ENCODE results near the gene CBX4. TPM values are rescaled to one million over a fixed set of nuclear protein-coding genes. Genes with fewer than 3 reads are reported as not detected.

CBX4 gene
- total and polyA plus RNA-seq, 2 of the 13 experiments (the other 11 are each of a cell fraction or from before 2014, with no cell fraction given), result 25.8 to 50.8 TPM

- TF ChIP-seq ZBTB20 (CRISPR knock-in tag; IDR thresholded peaks at IDR 0.05; ENCODE audit: borderline replicate concordance, low read depth) (peak; percentile 69), ATF3 (CRISPR knock-in tag; IDR thresholded peaks at IDR 0.05) (peak; percentile 46; the same call in 1 of the 2 replicates), ZFP91 (CRISPR knock-in tag; IDR thresholded peaks at IDR 0.05; ENCODE audit: borderline replicate concordance) (peak; percentile 88), ATF7-NPFF (CRISPR knock-in tag; IDR thresholded peaks at IDR 0.05; ENCODE audit: low read depth) (0 out of 2 replicates have a peak, but pooled peaks have one; percentile 69), ZNF572 (CRISPR knock-in tag; IDR thresholded peaks at IDR 0.05) (no peak), MYNN (CRISPR knock-in tag; IDR thresholded peaks at IDR 0.05; ENCODE audit: low read depth) (0 out of 2 replicates have a peak, but pooled peaks have one; percentile 74), ZNF784 (CRISPR knock-in tag; IDR thresholded peaks at IDR 0.05; ENCODE audit: borderline replicate concordance) (0 out of 2 replicates have a peak, but pooled peaks have one; percentile 50), ZNF317 (CRISPR knock-in tag; IDR thresholded peaks at IDR 0.05) (0 out of 2 replicates have a peak, but pooled peaks have one; percentile 14), SALL1 (CRISPR knock-in tag; IDR thresholded peaks at IDR 0.05) (peak; percentile 88), HOMEZ (CRISPR knock-in tag; IDR thresholded peaks at IDR 0.05; ENCODE audit: low read depth) (no peak), PBX3 (CRISPR knock-in tag; IDR thresholded peaks at IDR 0.05; ENCODE audit: borderline replicate concordance) (no peak), ZNF746 (CRISPR knock-in tag; IDR thresholded peaks at IDR 0.05) (peak; percentile 60; the same call in 1 of the 2 replicates), CBX5 (CRISPR knock-in tag; IDR thresholded peaks at IDR 0.05; ENCODE audit: borderline replicate concordance) (peak; percentile 90; the same call in 1 of the 2 replicates), ERF (CRISPR knock-in tag; IDR thresholded peaks at IDR 0.05) (peak; percentile 82), ZMYM3 (CRISPR knock-in tag; IDR thresholded peaks at IDR 0.05) (peak; percentile 70), MED13 (CRISPR knock-in tag; IDR thresholded peaks at IDR 0.05) (peak; percentile 41; the same call in 1 of the 2 replicates), MEIS2 (CRISPR knock-in tag; IDR thresholded peaks at IDR 0.05) (peak; percentile 45; the same call in 1 of the 2 replicates), RXRB (CRISPR knock-in tag; IDR thresholded peaks at IDR 0.05; ENCODE audit: borderline replicate concordance) (peak; percentile 66), RAD51 (IDR thresholded peaks at IDR 0.05; ENCODE audit: borderline replicate concordance) (no peak), ELF1 (CRISPR knock-in tag; IDR thresholded peaks at IDR 0.05) (no peak), ZBTB33 (CRISPR knock-in tag; IDR thresholded peaks at IDR 0.05) (peak; percentile 55)
Measured at GRCh38 chr17:79811011-79811867, 28.0 kb downstream of the CBX4 start (continued).
